Suprapubic skin (tissue), 4 donors: ENCODE data around the gene ZSWIM6. TPM values are rescaled to one million over a fixed set of nuclear protein-coding genes. Genes with fewer than 3 reads are reported as not detected.

Experiments
- DNase-seq, 2 donors: peaks; one replicate each; pipeline ENCODE4 v3.0.0-alpha.2; 2019; ENCODE audit warnings: low spot score in 2 of 2
- H3K27ac ChIP-seq: fragments of 200-600 bp; sonication (generic); one replicate; pipeline ENCODE4 v1.5.1; 2019
- H3K27me3 ChIP-seq: fragments of 200-600 bp; sonication (generic); one replicate; pipeline ENCODE4 v1.5.1; 2019
- H3K36me3 ChIP-seq: fragments of 200-600 bp; sonication (generic); one replicate; pipeline ENCODE4 v1.5.1; 2019
- H3K4me1 ChIP-seq: fragments of 200-600 bp; sonication (generic); one replicate; pipeline ENCODE4 v1.5.1; 2019
- H3K4me3 ChIP-seq: fragments of 200-600 bp; sonication (generic); one replicate; pipeline ENCODE4 v1.5.1; 2019; ENCODE audit warnings: mild to moderate bottlenecking
- H3K9me3 ChIP-seq: fragments of 200-600 bp; sonication (generic); one replicate; pipeline ENCODE4 v1.5.1; 2019
- EP300 ChIP-seq: sonication (generic); formaldehyde crosslinking; IDR thresholded peaks from one replicate; pipeline ENCODE4 v1.6.1; 2017; ENCODE audit warnings: antibody characterized with exemption
- POLR2A ChIP-seq, 2 donors: fragments of 450-650 bp; IDR thresholded peaks; one replicate each; pipeline ENCODE4 v1.6.1; 2017; ENCODE audit warnings: antibody characterized with exemption in 2 of 2, mild to moderate bottlenecking in 2 of 2, moderate library complexity in 2 of 2
- POLR2AphosphoS5 ChIP-seq, 3 donors: sonication (generic); formaldehyde crosslinking; IDR thresholded peaks; one replicate each; pipeline ENCODE4 v1.6.1; 2017; ENCODE audit warnings: antibody characterized with exemption in 3 of 3
- WGBS: methylation state at CpG from one replicate; pipeline ENCODE4 v1.1.5; 2018; 5-methylcytosine and 5-hydroxymethylcytosine counted together
- total RNA-seq, 4 donors: library from RNA; depleted of rRNA; stranded (reverse); fragments of >200 nt; gene quantifications; one replicate each; pipeline ENCODE4 v1.1.0, GENCODE V29; 2016
- TF ChIP-seq, protein P1 (sequence below), 2 donors: fragments of 200-600 bp in 1 of 2; fragments of 450-650 bp in 1 of 2; sonication (generic) in 1 of 2; IDR thresholded peaks; one replicate each; pipeline ENCODE4 v1.5.1; 2016 to 2019; ENCODE audit warnings: antibody characterized with exemption in 2 of 2, mild to moderate bottlenecking in 1 of 2, moderate library complexity in 1 of 2

ZSWIM6 gene
- total RNA-seq, 4 donors from 2014 or later, result 7.3 to 12.2 (median 8.2) TPM

DNA sequence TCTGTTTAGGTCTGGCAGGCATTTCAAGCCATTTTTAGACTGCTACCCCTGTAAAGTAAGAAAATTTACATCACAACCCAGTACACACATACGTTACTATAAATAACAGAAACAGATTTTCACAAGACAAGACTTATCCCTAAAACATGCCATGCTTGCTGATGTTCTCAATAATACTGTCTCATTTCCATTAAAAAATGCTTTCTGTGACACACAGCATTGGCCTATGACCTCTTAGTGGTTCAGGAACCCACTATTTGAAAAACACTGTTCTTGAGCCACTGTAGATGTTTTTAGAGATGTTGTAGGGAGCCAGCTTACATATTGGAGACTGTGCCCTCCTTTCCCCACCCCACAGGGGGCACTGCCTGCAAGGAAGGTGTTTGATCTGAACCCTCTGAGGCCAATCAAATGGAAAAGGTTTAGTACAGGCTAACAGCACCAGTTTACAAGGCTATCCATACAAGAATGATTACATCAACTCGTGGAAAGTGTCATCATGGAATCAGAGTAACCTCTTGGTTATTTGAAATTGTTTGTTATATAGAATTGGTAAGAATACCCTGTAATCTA lies 30.8 kb downstream of the ZSWIM6 start:
- Histone ChIP-seq H3K4me1 (no peaks in the 10 kb centered on the region), H3K36me3 (no peaks in the 10 kb centered on the region), H3K27ac (no peak overlapping the region), H3K4me3 (no peak overlapping the region), H3K27me3 (no peaks in the 10 kb centered on the region), H3K9me3 (no peaks in the 10 kb centered on the region)
- no peak for TF ChIP-seq POLR2A (IDR thresholded peaks at IDR 0.05)
- no peak for TF ChIP-seq POLR2AphosphoS5 (IDR thresholded peaks at IDR 0.05)
- no peak for TF ChIP-seq EP300
- TF ChIP-seq, protein P1, sequence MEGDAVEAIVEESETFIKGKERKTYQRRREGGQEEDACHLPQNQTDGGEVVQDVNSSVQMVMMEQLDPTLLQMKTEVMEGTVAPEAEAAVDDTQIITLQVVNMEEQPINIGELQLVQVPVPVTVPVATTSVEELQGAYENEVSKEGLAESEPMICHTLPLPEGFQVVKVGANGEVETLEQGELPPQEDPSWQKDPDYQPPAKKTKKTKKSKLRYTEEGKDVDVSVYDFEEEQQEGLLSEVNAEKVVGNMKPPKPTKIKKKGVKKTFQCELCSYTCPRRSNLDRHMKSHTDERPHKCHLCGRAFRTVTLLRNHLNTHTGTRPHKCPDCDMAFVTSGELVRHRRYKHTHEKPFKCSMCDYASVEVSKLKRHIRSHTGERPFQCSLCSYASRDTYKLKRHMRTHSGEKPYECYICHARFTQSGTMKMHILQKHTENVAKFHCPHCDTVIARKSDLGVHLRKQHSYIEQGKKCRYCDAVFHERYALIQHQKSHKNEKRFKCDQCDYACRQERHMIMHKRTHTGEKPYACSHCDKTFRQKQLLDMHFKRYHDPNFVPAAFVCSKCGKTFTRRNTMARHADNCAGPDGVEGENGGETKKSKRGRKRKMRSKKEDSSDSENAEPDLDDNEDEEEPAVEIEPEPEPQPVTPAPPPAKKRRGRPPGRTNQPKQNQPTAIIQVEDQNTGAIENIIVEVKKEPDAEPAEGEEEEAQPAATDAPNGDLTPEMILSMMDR (IDR thresholded peaks at IDR 0.05), result no peak
- WGBS, result 69% methylated on average over 2 of the region's 2 CpGs
- DNase-seq, result no peak

DNA sequence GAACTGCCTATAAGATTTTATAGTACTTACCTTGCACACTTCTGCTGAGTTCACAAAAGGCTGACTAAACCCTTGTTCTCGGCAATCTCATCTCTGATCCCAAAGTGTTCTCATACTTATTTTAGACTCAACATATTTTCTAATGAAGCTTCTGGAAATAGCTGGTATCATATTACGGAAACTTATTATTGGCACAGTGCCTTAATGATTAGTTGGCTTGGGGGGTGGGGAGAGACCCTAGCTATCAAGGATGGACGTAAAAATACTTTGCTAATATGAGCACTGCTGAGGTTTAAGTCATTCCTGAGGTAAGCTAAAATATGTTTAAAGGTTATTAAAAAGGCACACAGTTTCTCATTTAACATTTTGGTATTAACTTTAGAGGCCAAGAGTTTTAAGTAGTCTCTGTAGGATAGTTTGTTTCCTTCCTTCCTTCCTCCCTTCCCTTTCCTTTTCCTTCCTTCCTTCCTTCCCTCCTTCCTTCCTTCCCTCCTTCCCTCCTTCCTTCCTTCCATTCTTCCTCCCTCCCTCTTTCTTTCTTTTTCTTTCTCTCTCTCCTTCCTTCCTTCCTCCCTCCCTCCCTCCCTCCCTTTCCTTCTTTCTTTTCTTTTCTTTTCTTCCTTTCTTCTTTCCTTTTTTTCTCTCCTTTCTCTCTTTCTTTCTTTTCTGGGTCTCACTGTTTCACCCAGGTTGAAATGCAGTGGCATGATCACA lies 31.5 kb downstream of the ZSWIM6 start:
- no peak overlapping the region for H3K27ac ChIP-seq
- no peak for DNase-seq
- no peaks in the 10 kb centered on the region for H3K27me3 ChIP-seq
- no peak overlapping the region for H3K4me3 ChIP-seq
- H3K4me1 ChIP-seq, result no peaks in the 10 kb centered on the region
- TF ChIP-seq, protein P1 (IDR thresholded peaks at IDR 0.05), result no peak
- TF ChIP-seq EP300 (no peak), POLR2A (IDR thresholded peaks at IDR 0.05) (no peak), POLR2AphosphoS5 (IDR thresholded peaks at IDR 0.05) (no peak)
- no peaks in the 10 kb centered on the region for H3K9me3 ChIP-seq
- 93% methylated on average over 3 of the region's 3 CpGs for WGBS
- H3K36me3 ChIP-seq, result no peaks in the 10 kb centered on the region

DNA sequence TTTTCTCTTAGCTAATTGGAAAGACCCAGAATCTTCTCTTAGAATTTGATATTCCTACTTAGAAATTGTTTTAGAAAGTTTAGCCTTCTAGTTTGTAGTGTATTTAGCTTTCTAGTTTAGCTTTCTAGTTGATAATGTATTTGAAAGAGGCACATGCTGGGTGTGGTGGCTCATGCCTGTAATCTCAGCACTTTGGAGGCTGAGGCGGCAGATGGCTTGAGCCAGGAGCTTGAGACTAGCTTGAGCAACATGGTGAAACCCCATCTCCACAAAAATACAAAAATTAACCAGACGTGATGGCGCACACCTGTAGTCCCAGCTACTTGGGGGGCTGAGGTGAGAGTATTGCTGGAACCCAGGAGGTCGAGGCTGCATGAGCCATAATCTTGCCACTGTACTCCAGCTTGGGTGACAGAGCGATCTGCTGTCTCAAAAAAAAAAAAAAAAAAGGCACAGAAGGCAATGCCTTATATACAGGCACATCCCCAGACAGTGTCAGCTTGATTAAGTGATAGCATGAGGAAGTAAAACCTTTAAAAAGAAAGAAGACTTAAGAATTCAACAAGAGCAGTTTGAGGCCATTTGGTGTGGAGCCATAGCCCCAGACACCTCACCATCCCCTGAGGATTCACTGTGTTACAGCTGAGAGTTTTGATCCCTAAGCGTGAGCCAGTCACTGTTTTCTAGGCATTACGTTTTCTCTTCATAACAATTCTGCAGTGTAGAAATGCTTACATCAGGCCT lies 34.6 kb downstream of the ZSWIM6 start:
- no peaks in the 10 kb centered on the region for H3K36me3 ChIP-seq
- WGBS, result 97% methylated on average over 7 of the region's 7 CpGs
- DNase-seq, result no peak
- H3K4me1 ChIP-seq, result no peaks in the 10 kb centered on the region
- H3K9me3 ChIP-seq, result no peaks in the 10 kb centered on the region
- TF ChIP-seq, protein P1 (IDR thresholded peaks at IDR 0.05), result no peak
- TF ChIP-seq EP300, result no peak
- no peak for TF ChIP-seq POLR2AphosphoS5 (IDR thresholded peaks at IDR 0.05)
- TF ChIP-seq POLR2A (IDR thresholded peaks at IDR 0.05), result no peak
- no peaks in the 10 kb centered on the region for H3K27me3 ChIP-seq
- H3K4me3 ChIP-seq, result no peak overlapping the region
- H3K27ac ChIP-seq, result no peak overlapping the region

DNA sequence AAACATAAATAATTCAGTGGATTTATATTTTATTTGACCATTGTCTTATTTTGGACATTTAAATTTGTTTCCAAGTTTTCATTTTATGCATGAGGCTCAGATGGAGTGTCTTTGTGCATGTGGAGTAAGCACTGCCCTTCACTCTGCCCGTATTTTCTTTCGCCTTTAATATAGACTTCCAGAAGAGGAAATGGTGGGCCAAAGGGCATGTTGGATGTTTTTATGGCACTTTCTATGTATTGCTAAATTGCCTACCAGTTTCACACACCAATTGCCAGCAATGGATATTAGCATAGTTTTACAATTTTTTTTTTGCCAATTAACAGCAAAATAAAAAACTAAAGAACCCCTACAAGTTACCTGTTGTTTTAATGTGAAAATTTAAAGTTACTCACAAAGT lies 38.4 kb downstream of the ZSWIM6 start:
- no peak for DNase-seq
- Histone ChIP-seq H3K36me3 (no peaks in the 10 kb centered on the region), H3K9me3 (no peaks in the 10 kb centered on the region), H3K4me3 (no peak overlapping the region), H3K27ac (no peak overlapping the region), H3K4me1 (no peaks in the 10 kb centered on the region), H3K27me3 (no peaks in the 10 kb centered on the region)
- 85% methylated on average over 2 of the region's 2 CpGs for WGBS
- TF ChIP-seq, protein P1 (IDR thresholded peaks at IDR 0.05), result no peak
- TF ChIP-seq POLR2A (IDR thresholded peaks at IDR 0.05), result no peak
- no peak for TF ChIP-seq EP300
- no peak for TF ChIP-seq POLR2AphosphoS5 (IDR thresholded peaks at IDR 0.05)

DNA sequence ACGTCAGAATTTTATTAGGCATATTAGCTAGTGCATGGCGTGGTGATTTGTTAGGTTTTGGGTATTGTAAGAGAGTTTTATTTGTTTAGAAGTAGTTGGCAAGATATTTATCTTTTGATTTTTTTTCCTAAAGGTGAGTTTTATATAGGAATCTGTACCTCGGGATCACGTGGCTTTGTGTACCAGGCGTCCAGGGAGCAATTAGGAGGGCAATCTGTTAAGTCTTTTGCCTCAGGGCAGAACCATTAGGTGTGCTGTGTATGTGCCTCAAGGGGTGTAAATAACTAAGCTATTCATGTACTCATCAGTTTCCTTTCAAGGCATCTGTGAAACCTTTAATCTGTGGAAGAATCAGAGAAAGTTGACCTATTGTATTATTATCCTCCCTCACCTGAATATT lies 39.4 kb downstream of the ZSWIM6 start:
- Histone ChIP-seq H3K27ac (no peak overlapping the region), H3K4me3 (no peak overlapping the region), H3K27me3 (no peaks in the 10 kb centered on the region), H3K4me1 (no peaks in the 10 kb centered on the region), H3K36me3 (no peaks in the 10 kb centered on the region), H3K9me3 (no peaks in the 10 kb centered on the region)
- TF ChIP-seq EP300 (no peak), POLR2AphosphoS5 (IDR thresholded peaks at IDR 0.05) (no peak), POLR2A (IDR thresholded peaks at IDR 0.05) (no peak)
- TF ChIP-seq, protein P1 (IDR thresholded peaks at IDR 0.05), result no peak
- no peak for DNase-seq
- WGBS, result 65% methylated on average over 5 of the region's 5 CpGs
